OCI-LY7 (cell line): ENCODE measurements around the gene CNTN6. TPM values are rescaled to one million over a fixed set of nuclear protein-coding genes. Genes with fewer than 3 reads are reported as not detected.

ENCODE experiments used
- BruUV-seq: library from RNA; stranded (reverse); fragments of 400-500 nt; replicated peaks from 2 replicates; lab custom pipeline; 2021; lab: Mats Ljungman, UMichigan
- CTCF ChIA-PET: fragments of 300-600 bp; sonication (Branson Sonifier 250); formaldehyde crosslinking; loops from one replicate; lab custom pipeline; 2022; ENCODE audit warnings: antibody characterized with exemption; ENCODE audit not compliant: unreplicated experiment; lab: Charles Lee
- POLR2A ChIA-PET: fragments of 300-600 bp; sonication (Branson Sonifier 250); formaldehyde crosslinking; loops from one replicate; lab custom pipeline; 2022; ENCODE audit warnings: antibody characterized with exemption; lab: Charles Lee
- DNase-seq: peaks from one replicate; pipeline ENCODE4 v3.0.0-alpha.2; 2015; ENCODE audit warnings: low spot score
- H2AFZ ChIP-seq: fragments of 200-600 bp; sonication (generic), shearing (Covaris generic); 2 replicates; pipeline ENCODE4 v1.6.1; 2014; ENCODE audit warnings: mild to moderate bottlenecking, antibody characterized with exemption, low read length, moderate library complexity
- H3K27ac ChIP-seq: fragments of 200-600 bp; sonication (generic); 2 replicates; pipeline ENCODE4 v1.5.1; 2014; ENCODE audit warnings: mixed run types, low read depth, mild to moderate bottlenecking, moderate library complexity, low read length, inconsistent platforms; ENCODE audit not compliant: poor library complexity, severe bottlenecking
- H3K36me3 ChIP-seq: fragments of 200-600 bp; sonication (generic); 2 replicates; pipeline ENCODE4 v1.6.1; 2014; ENCODE audit warnings: mild to moderate bottlenecking, antibody characterized with exemption, low read length, moderate library complexity, mixed read lengths; ENCODE audit not compliant: insufficient read depth
- H3K4me1 ChIP-seq: fragments of 200-600 bp; sonication (generic); 2 replicates; pipeline ENCODE4 v1.5.1; 2014; ENCODE audit warnings: mild to moderate bottlenecking, low read length; ENCODE audit not compliant: insufficient read depth, poor library complexity, severe bottlenecking
- H3K4me2 ChIP-seq: fragments of 200-600 bp; sonication (generic); 2 replicates; pipeline ENCODE4 v1.6.1; 2014; ENCODE audit warnings: mild to moderate bottlenecking, low read length
- H3K4me3 ChIP-seq: fragments of 200-600 bp; sonication (generic); 2 replicates; pipeline ENCODE4 v1.5.1; 2014; ENCODE audit warnings: mild to moderate bottlenecking, low read depth, low read length; ENCODE audit not compliant: poor library complexity, severe bottlenecking
- H3K79me2 ChIP-seq: fragments of 200-600 bp; sonication (generic); 2 replicates; pipeline ENCODE4 v1.6.1; 2016; ENCODE audit warnings: low read depth, mild to moderate bottlenecking, low read length, moderate library complexity, mixed read lengths; ENCODE audit not compliant: insufficient read depth
- H3K9me2 ChIP-seq: fragments of 200-600 bp; sonication (generic); 2 replicates; pipeline ENCODE4 v1.6.1; 2016; ENCODE audit warnings: mild to moderate bottlenecking, low read length, mixed read lengths; ENCODE audit not compliant: insufficient read depth
- H3K9me3 ChIP-seq: fragments of 200-600 bp; sonication (generic); 2 replicates; pipeline ENCODE4 v1.6.1; 2014; ENCODE audit warnings: mild to moderate bottlenecking, mixed run types, low read length, mixed read lengths
- H4K20me1 ChIP-seq: fragments of 200-600 bp; sonication (generic); 2 replicates; pipeline ENCODE4 v1.6.1; 2014; ENCODE audit warnings: mild to moderate bottlenecking, antibody characterized with exemption, low read length, moderate library complexity, mixed read lengths; ENCODE audit not compliant: insufficient read depth
- CTCF ChIP-seq: fragments of 200-600 bp; sonication (generic); conservative IDR thresholded peaks from 2 replicates; pipeline ENCODE4 v1.5.1; 2014; ENCODE audit warnings: mild to moderate bottlenecking, antibody characterized with exemption, low read length, moderate library complexity, mixed read lengths
- EZH2phosphoT487 ChIP-seq: fragments of 200-600 bp; sonication (generic); IDR thresholded peaks from 2 replicates; pipeline ENCODE4 v1.6.1; 2018; ENCODE audit warnings: low read depth, borderline replicate concordance, mild to moderate bottlenecking, mixed run types, antibody characterized with exemption, low read length, moderate library complexity, mixed read lengths
- intact Hi-C: fragments of 100-400 bp; cut with micrococcal nuclease; formaldehyde crosslinking; loops from one replicate; pipeline ENCODE4 v1.10.0; 2022; ENCODE audit not compliant: unreplicated experiment
- total RNA-seq, 2 experiments: library from RNA; depleted of rRNA in 1 of 2; stranded (reverse); fragments of >200 nt in 1 of 2; shearing (Covaris generic) in 1 of 2; gene quantifications; 2 replicates each; pipeline ENCODE4 v1.2.3, GENCODE V29; 2014 to 2022

CNTN6 gene
- total RNA-seq, 2 experiments from 2014 or later = not detected

- H3K36me3 ChIP-seq = no peaks in the 10 kb centered on the region
- H3K9me3 ChIP-seq = no peaks in the 10 kb centered on the region
- no peak for DNase-seq
- H3K4me1 ChIP-seq = no peaks in the 10 kb centered on the region
- no peak overlapping the region for H3K4me2 ChIP-seq
- H3K79me2 ChIP-seq = no peaks in the 10 kb centered on the region
- TF ChIP-seq EZH2phosphoT487 = no peak
- 0 out of 2 replicates have a peak, but pooled peaks have one; percentile 16 for TF ChIP-seq CTCF
- intact Hi-C loops = no loop called here
- no peaks in the 10 kb centered on the region; the same call in 1 of the 2 replicates for H3K9me2 ChIP-seq
- no peak overlapping the region for H2AFZ ChIP-seq
- BruUV-seq = no TSS peak
- no peaks in the 10 kb centered on the region for H4K20me1 ChIP-seq
- no peak overlapping the region for H3K27ac ChIP-seq
- no peak overlapping the region for H3K4me3 ChIP-seq
- CTCF ChIA-PET = no interaction called here
- POLR2A ChIA-PET = interaction anchor here (0.6 kb wide), 2 partner anchors 247 to 1065 kb away, joined by 3 read pairs; no protein-coding TSS in a partner anchor
These were observed 158.6 kb downstream of the CNTN6 start for GRCh38 chr3:1251282-1252060.

- no peak for DNase-seq
- BruUV-seq = no TSS peak
- no peak overlapping the region for H3K27ac ChIP-seq
- POLR2A ChIA-PET = interaction anchor here (0.6 kb wide), 1 partner anchor 1064 kb away, joined by 3 read pairs; no protein-coding TSS in a partner anchor
- no peaks in the 10 kb centered on the region for H3K4me1 ChIP-seq
- intact Hi-C loops = no loop called here
- H3K4me3 ChIP-seq = no peak overlapping the region
- no peaks in the 10 kb centered on the region for H3K9me3 ChIP-seq
- TF ChIP-seq EZH2phosphoT487 (no peak), CTCF (no peak)
- CTCF ChIA-PET = no interaction called here
- H3K36me3 ChIP-seq = no peaks in the 10 kb centered on the region
- no peaks in the 10 kb centered on the region; the same call in 1 of the 2 replicates for H3K9me2 ChIP-seq
- no peak overlapping the region for H2AFZ ChIP-seq
- H3K4me2 ChIP-seq = no peak overlapping the region
- H4K20me1 ChIP-seq = no peaks in the 10 kb centered on the region
- H3K79me2 ChIP-seq = no peaks in the 10 kb centered on the region
These were observed 159.2 kb downstream of the CNTN6 start for GRCh38 chr3:1252061-1252430.

- DNase-seq = no peak
- H3K9me2 ChIP-seq = no peaks in the 10 kb centered on the region
- intact Hi-C loops = no loop called here
- BruUV-seq = no TSS peak
- H3K9me3 ChIP-seq = no peaks in the 10 kb centered on the region
- H2AFZ ChIP-seq = no peak overlapping the region
- H3K36me3 ChIP-seq = no peaks in the 10 kb centered on the region
- TF ChIP-seq CTCF (no peak), EZH2phosphoT487 (no peak)
- ChIA-PET POLR2A (no interaction called here), CTCF (no interaction called here)
- no peaks in the 10 kb centered on the region for H3K4me1 ChIP-seq
- H3K27ac ChIP-seq = no peak overlapping the region
- H4K20me1 ChIP-seq = no peaks in the 10 kb centered on the region
- no peaks in the 10 kb centered on the region for H3K79me2 ChIP-seq
- no peak overlapping the region for H3K4me2 ChIP-seq
- no peak overlapping the region for H3K4me3 ChIP-seq
These were observed 169.4 kb downstream of the CNTN6 start for GRCh38 chr3:1262246-1262645.
